MCF 10A (cell line): ENCODE measurements around the gene ZSCAN20. TPM values are rescaled to one million over a fixed set of nuclear protein-coding genes. Genes with fewer than 3 reads are reported as not detected.

Source experiments
- BruUV-seq: library from RNA; stranded (reverse); fragments of 400-500 nt; replicated peaks from 2 replicates; lab custom pipeline; 2021; lab: Mats Ljungman, UMichigan
- CTCF ChIA-PET: fragments of 300-600 bp; sonication (Branson Sonifier 250); formaldehyde crosslinking; extraction: SDS; loops from one replicate; lab custom pipeline; 2021; ENCODE audit warnings: antibody characterized with exemption, inconsistent platforms; lab: Yijun Ruan, JAX
- POLR2A ChIA-PET: fragments of 300-600, 350-650 bp; sonication (Branson Sonifier 250); formaldehyde crosslinking; extraction: SDS; loops from one replicate; lab custom pipeline; 2020; ENCODE audit warnings: antibody characterized with exemption, inconsistent platforms; lab: Yijun Ruan, JAX
- DNase-seq: peaks from one replicate; pipeline ENCODE4 v3.0.0-alpha.2; 2018; ENCODE audit not compliant: unreplicated experiment
- H3K27ac Mint-ChIP-seq: one replicate; pipeline ENCODE4 v1.8.0; 2022; ENCODE audit warnings: mild to moderate bottlenecking, low read depth, mixed read lengths; ENCODE audit not compliant: unreplicated experiment
- H3K27me3 Mint-ChIP-seq: one replicate; pipeline ENCODE4 v1.8.0; 2022; ENCODE audit warnings: mixed read lengths; ENCODE audit not compliant: insufficient read depth, unreplicated experiment
- H3K36me3 Mint-ChIP-seq: one replicate; pipeline ENCODE4 v1.8.0; 2022; ENCODE audit warnings: mild to moderate bottlenecking, moderate library complexity, mixed read lengths; ENCODE audit not compliant: insufficient read depth, unreplicated experiment
- H3K4me1 Mint-ChIP-seq: one replicate; pipeline ENCODE4 v1.8.0; 2022; ENCODE audit warnings: mixed read lengths; ENCODE audit not compliant: insufficient read depth, unreplicated experiment
- H3K4me3 Mint-ChIP-seq: one replicate; pipeline ENCODE4 v1.8.0; 2022; ENCODE audit warnings: mild to moderate bottlenecking, moderate library complexity, mixed read lengths; ENCODE audit not compliant: unreplicated experiment
- H3K9me3 Mint-ChIP-seq: one replicate; pipeline ENCODE4 v1.8.0; 2022; ENCODE audit warnings: mixed read lengths; ENCODE audit not compliant: unreplicated experiment
- CTCF ChIP-seq: fragments of 200-600 bp; IDR thresholded peaks from one replicate; pipeline ENCODE4 v1.8.0; 2022; ENCODE audit warnings: antibody characterized with exemption, mild to moderate bottlenecking; ENCODE audit not compliant: unreplicated experiment
- intact Hi-C: fragments of 100-400 bp; cut with micrococcal nuclease; formaldehyde crosslinking; loops from 2 replicates; pipeline ENCODE4 v1.14.1; 2022
- total RNA-seq: library from RNA; stranded (reverse); gene quantifications from 2 replicates; pipeline ENCODE4 v1.2.3, GENCODE V29; 2022

The ZSCAN20 gene
- total RNA-seq, 1 experiment from 2014 or later = 5.1 TPM

GRCh38 chr1:33455539-33456501 lies 16.6 kb upstream of the ZSCAN20 start:
- ChIA-PET POLR2A (interaction anchor here (0.6 to 1.9 kb wide), 4 partner anchors 15 to 159 kb away, joined by 3 to 6 read pairs (median 4); no protein-coding TSS in a partner anchor), CTCF (interaction anchor here (0.5 to 9.1 kb wide), 36 partner anchors 9 to 1324 kb away, joined by 3 to 82 read pairs (median 4); partner anchors contain the start of gene ZSCAN20)
- peak; percentile 86 for DNase-seq
- H3K4me3 Mint-ChIP-seq = no peak overlapping the region
- H3K27me3 Mint-ChIP-seq = no peaks in the 10 kb centered on the region
- H3K36me3 Mint-ChIP-seq = no peaks in the 10 kb centered on the region
- H3K4me1 Mint-ChIP-seq = peaks cover 34% of the 10 kb centered on the region
- no TSS peak for BruUV-seq
- TF ChIP-seq CTCF = peak; percentile 64
- H3K27ac Mint-ChIP-seq = no peak overlapping the region
- intact Hi-C loops = loop anchor here (1.0 to 5.0 kb wide), 7 partner anchors 23 to 359 kb away; no protein-coding TSS in a partner anchor
- no peaks in the 10 kb centered on the region for H3K9me3 Mint-ChIP-seq

GRCh38 chr1:33456502-33456886 lies 16.0 kb upstream of the ZSCAN20 start:
- H3K27ac Mint-ChIP-seq = no peak overlapping the region
- no peak for DNase-seq
- no peak for TF ChIP-seq CTCF
- H3K36me3 Mint-ChIP-seq = no peaks in the 10 kb centered on the region
- no TSS peak for BruUV-seq
- ChIA-PET POLR2A (interaction anchor here (1.0 kb wide), 1 partner anchor 52 kb away, joined by 4 read pairs; no protein-coding TSS in a partner anchor), CTCF (interaction anchor here (0.5 to 9.1 kb wide), 23 partner anchors 8 to 1324 kb away, joined by 3 to 82 read pairs (median 5); partner anchors contain the start of gene ZSCAN20)
- no peaks in the 10 kb centered on the region for H3K27me3 Mint-ChIP-seq
- H3K9me3 Mint-ChIP-seq = no peaks in the 10 kb centered on the region
- intact Hi-C loops = loop anchor here (1.0 to 5.0 kb wide), 6 partner anchors 24 to 359 kb away; no protein-coding TSS in a partner anchor
- no peak overlapping the region for H3K4me3 Mint-ChIP-seq
- H3K4me1 Mint-ChIP-seq = peaks cover 34% of the 10 kb centered on the region

- H3K9me3 Mint-ChIP-seq = no peaks in the 10 kb centered on the region
- intact Hi-C loops = loop anchor here (5.0 kb wide), 3 partner anchors 77 to 362 kb away; no protein-coding TSS in a partner anchor
- no peak for DNase-seq
- H3K27ac Mint-ChIP-seq = peak overlapping the region; percentile 27
- H3K27me3 Mint-ChIP-seq = no peaks in the 10 kb centered on the region
- POLR2A ChIA-PET = interaction anchor here (0.6 to 1.3 kb wide), 3 partner anchors 109 to 553 kb away, joined by 3 to 4 read pairs (median 3); no protein-coding TSS in a partner anchor
- CTCF ChIA-PET = interaction anchor here (0.7 to 9.1 kb wide), 6 partner anchors 10 to 395 kb away, joined by 3 to 82 read pairs (median 4); partner anchors contain the start of gene ZSCAN20
- H3K36me3 Mint-ChIP-seq = no peaks in the 10 kb centered on the region
- no TSS peak for BruUV-seq
- TF ChIP-seq CTCF = no peak
- no peak overlapping the region for H3K4me3 Mint-ChIP-seq
- peaks cover 34% of the 10 kb centered on the region for H3K4me1 Mint-ChIP-seq
Observed at GRCh38 chr1:33459691-33460090, 12.8 kb upstream of the ZSCAN20 start.
